HK-2 (cell line): ENCODE results near the gene NAA10.

Source experiments
- DNase-seq: peaks from one replicate; pipeline ENCODE4 v3.0.0-alpha.2; 2018; ENCODE audit not compliant: unreplicated experiment

Gene NAA10

DNA sequence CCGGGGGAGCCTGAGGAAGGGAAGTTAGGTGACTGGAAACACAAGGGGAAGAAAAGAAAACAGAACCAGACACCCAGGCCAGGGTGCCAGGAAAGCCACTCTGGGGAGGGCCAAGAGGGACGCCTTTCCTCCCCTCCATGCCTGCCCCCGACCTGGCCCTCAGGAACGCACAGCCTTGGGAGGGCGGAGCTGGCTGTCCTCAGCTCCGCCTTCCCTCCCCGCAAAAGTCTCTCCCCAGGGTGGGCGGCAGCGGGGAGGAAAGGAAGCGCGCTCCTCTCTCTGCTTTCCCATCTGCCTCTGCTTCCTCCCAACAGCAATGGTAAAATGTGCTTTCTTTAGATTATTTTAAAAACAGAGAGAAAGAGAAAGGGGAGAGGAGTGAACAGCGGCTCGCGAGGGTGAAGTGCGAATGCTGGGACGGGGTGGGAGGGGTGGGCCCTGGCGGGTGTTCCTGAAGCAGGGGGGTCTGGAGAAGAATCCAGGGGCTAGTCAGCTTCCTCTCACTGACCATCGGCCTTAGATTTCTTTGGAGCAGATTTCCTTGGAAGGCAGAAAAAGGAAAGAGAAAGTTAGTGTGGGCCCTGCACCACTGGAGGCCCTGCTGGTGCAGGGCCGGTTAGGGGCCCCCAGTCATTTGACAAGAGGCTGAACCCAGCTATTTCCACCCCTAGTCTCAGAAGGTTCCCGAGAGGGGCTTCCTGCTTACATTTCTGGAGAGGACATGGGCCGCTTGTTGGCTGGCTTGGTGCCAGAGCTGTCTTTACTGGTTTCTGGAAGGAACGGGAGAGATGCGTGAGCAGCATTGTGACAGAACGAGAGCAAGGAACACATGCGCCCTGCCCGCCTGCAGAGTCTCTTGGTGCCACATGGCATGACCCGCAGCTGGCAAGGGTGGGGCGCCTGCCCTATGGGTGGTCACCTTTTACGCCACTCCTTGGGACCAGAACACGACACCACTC is 14.3 kb upstream of the NAA10 start:
- DNase-seq: no peak

DNA sequence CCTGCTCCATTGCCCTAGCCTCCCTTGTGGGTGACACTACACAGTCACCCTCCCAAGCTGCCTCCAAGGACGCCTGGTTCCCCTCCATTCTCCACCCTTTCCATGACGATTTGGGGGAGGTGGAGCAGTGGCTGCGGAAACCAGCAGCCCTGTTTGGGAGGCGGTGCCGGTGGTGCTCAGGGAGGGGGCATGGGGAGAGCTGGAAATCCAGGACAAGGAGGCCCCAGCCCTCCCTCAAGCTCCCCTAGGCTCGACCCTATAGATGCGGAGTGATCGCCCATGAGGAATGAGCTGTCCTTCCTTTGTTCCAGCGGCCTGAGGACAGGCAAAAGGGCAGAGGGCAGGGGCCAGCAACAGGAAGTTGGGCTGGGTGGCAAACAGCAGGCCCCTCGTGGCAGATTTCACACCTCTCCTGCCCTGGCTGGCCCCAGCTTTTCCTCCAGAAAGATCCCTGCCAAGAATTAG is 13.2 kb upstream of the NAA10 start:
- DNase-seq: no peak

DNA sequence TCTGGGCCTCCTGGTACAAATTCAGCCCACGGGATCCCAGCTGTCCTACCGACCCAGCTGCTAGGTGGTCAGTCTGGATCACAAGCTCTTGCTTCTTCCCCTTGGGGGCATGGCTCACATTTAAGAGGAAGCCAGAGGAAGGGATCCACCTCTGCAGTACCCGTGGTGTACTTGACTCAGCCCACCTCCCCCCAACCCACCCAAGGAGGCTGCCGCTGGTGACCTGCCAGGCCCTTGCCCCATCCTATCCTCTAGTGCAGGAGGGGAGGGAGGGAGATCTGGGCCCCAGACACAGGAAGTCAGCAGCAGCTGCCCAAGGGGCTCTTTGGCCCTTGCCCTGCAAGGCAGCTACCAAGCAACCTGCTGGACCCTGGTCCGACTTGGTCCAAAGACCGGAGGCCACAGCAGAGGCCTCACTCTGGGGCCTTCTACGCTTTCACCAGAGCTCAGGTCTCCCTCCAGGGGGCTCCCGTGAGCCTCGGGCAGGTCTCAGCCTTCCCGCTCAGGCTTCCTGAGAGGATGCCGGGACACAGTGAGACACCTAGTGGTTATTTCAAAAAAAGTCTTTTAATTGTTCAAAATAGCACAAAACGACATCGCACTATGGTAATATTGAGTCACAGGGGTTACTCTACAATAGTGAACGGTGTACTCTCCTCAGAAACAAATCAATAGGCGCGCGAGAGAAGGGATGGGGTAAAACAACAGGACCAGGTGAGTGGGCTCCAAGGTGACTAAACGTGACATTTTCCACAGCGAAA is 12.4 kb upstream of the NAA10 start:
- DNase-seq: peak; percentile 77

DNA sequence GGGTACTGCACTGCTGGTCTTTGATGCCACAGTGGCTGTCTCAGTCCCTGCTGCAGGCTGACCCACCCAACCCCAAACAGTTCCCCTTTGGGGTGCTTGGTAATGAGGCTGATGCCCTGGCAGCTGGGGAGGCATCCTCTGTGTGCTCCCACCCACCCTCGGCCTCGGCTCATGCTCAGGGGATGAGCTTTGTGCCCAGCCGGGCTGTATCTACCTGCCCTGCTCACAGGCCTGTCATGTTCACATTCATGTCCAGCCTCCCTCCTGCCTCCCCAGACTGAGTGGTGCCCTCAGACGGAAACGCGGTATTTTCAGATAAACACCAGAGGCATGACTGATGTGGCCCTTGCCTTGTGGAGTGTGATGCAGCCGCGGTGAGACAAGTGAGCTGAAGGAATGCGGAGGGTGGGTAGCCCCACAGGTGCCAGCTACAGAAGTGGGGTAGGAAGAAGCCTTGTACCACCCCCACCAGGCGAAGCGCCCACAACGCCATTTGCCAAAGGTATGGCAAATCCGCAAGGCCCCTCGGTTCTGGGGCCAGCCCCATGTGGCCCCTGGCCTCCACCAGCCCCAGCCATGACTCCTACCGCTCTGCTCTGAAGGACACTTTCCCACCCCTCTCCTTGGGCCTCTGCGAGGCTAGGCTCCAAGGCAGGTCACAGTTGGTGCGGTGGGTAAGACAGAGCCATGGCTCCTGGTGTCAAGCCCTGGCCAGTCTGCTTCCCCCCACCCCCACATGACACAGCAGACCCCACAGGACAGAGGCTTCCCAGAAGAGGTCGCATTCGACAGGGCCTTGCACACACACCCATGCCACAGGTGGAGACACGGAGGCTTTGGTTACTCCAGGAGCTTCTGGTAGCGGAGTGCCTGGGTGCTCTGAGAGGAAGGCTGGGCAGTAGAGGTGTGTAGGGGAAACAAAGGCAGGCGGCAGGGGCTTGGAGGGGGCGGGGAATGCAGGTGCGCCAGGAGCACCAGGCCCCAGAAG is 11.4 kb upstream of the NAA10 start:
- no peak for DNase-seq

DNA sequence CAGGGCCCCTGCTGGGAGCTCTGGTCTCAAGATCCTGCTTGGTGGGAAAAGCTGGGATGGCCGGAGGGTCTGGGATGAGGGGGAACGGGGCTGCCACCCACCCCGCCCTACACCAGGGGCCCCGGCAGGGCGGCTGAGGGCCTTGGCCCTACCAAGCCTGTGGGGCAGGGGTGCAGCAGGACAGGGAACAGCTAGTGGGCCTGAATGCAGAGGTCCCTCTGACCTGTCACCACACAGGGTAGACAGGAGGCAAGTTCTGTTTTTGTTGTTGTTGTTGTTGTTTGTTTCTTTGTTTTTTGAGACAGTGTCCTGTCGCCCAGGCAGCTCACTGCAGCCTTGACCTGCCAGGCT is 9.9 kb upstream of the NAA10 start:
- no peak for DNase-seq

DNA sequence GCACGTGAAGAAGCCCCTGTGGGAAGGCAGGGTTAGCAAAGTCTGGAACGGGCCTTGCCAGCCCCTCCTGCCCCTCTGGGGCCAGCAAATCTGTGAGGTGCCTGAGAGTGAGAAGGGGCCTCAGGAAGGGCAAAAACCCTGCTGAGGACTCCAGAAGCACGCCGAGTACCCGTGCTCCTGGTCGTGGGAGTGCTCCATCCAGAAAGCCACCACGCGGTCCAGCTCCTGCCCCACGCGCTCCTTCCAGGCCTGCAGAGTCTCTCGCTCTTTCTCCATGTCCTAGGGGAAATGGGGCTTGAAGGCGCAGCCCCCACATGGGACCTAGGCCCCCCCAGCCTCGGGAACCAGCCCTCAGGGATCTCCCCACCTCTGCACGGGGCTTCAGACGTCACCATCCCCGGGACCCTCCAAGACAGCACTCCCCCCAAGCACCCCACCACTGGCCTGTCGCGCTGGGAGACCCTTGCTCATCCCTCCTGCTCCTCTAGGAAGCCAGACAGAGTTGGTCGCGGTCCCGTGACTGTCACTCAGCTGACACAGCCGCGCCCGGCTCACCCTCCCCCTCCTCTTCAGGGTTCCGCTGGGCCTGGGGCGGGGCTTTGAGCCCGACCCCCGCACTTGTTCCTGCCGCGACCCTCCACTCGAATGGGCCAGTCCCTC is 9.4 kb upstream of the NAA10 start, which contains the start of gene RENBP:
RENBP (minus strand) TSS at position 504 of the 660 bp plus-strand sequence; CDS start at position 471, 33 bp downstream.
- no peak for DNase-seq

DNA sequence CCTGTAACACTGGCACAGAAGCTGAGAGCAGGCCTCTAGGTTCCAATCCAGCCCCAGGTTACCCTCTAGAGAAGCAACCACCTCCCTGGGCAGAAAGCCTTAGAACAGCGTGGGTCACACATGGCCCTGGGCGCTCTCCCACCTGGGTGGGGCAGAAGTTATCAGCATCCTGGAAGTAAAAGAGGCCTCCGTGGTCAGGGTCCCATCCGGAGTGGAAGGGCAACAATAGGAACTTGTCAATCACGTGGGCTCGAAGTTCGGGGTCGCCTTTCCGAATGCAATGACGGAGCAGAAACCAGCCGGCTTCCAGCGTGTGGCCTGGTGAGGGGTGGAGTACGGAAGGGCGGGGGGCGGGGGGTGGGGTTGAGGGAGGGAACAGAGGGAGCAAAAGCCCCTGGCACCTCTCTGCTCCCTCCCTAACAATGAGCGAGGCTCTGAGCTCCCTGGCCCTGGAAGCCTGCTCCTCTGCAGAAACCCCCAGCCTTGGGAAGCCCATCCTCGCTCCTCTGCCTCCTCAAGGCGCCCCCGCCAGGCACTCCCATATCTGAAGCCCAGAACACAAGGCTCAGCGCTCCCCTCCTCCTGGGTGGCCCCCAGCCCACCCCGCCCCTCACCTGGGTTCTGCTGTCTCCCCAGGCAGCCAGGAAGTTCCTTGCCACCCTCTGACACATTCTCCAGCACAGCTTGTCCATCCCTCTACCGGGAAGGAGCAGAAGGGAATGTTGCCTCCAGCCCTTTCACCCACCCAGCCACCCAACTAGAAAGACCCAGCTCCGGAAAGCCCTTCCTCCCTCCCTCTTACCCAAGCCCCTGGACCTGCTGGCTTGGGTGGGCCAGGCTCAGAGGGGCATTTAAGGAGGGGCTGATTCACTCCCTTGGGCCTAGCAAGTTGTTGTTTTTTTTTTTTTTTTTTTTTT is 6.8 kb upstream of the NAA10 start:
- DNase-seq: no peak

DNA sequence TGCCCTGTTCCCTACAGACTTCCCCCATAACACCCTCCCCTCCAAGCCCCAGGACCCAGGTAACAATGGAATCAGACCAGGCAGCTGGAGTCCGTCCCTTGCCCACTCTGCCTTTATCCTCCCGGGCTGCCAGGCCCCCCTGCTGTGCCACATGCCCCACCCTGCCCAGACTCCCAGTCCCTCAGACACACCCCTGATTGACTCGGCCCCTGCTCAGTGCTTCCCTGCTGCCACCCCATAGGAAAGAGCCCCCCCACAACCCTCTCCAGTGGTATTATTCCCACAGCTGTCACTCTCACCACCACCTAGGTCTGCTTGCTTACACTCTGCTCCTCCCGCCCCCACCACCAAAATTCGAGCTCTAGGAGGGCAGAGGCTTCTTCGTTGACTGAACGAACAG is 4.7 kb upstream of the NAA10 start:
- no peak for DNase-seq

DNA sequence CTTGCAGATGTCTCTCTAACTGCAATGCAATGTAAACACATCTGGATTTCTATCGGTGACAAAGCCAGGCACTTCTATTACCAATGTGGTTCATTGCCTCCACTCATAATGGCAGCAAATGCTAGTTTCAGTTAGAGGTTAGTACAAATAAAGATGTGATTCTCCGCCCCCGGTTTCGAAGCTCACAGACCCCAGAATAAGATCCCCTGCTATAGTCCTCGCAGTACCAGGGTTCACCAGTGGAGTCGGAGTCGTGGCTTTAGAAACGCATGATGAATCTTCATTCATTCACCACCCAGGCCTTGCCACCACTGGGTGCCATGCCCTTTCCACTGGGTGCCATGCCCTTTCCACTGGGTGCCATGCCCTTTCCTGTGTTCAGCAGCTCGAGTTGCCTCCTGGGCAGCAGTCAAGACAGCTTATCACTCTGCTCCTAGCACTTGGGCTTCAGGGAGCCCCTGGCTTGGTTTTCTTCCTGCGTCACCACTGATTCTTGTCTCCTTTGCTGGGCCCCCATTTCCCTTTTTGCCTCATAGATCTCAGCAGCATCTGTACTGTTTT is 3.5 kb upstream of the NAA10 start:
- DNase-seq: no peak

DNA sequence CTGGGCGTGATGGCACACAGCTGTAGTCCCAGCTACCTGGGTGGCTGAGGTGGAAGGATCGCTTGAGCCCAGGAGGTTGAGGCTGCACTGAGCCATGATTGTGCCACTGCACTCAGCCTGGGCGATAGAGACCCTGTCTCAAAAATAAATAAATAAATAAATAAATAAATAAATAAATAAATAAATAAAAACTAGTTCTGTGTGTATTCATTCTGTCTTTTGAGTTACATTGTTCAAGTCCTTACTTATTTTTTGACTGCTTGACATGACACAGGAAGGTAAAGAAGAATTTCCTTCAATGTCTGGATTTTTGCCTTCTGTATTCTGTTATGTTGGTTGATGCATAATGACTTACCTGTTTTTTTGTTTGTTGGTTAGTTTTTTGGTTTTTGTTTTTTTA is 2.2 kb upstream of the NAA10 start:
- no peak for DNase-seq

DNA sequence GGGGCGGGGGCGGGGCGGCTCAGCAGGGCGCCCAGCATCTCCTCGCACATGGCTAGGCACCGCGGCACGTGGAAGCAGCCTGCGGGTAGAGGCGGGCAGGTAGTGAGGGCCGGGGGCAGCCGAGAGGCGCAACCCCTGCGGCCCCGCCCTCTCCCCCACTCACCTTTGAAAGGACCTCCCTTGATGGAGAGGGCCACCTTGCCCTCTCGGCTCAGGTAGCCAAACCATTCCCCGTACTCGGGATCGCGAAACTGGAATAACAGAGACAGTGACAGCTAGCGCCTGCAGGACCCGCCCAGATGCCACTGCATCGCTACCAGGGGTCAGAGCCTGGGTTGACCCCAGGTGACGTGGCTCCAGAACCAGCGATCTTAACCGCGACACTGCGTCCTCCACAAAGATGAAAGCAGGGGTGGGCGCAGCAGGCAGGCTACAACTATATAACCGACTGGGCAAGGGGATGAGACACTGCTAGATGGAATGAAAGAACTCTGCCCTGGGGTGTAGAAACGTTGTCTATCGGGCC is 552 bp upstream of the NAA10 start:
- no peak for DNase-seq

DNA sequence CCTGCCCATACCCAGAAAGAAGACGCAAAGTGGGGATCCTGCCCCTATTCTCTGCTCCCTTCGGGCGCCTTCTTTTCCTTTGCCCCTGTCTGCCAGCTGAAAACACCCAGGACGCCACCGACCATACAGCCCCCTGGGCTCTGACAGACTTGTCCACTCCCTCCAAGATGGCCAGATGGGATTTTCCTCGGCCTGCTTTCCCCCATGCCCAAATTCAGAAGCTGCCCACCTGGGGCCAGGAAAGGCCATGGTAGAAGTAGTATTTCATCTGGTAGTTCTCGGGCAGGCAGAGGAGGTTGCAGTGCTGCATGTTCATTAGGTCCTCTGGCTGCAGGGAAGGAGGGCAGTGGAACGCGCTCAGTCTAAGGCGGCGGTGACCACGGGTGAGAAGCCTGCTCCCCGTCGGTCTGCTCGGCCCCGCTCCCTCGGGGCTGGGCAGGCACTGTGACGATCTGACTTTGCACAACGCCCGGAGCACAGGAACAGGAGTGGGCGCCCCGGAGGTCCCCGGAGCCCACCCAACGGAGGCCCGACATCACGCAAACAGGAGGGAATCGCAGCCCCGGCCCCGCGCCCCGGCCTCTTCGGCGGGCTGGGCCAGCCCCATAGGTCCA is 582 bp downstream of the NAA10 start:
- DNase-seq: peak; percentile 18

DNA sequence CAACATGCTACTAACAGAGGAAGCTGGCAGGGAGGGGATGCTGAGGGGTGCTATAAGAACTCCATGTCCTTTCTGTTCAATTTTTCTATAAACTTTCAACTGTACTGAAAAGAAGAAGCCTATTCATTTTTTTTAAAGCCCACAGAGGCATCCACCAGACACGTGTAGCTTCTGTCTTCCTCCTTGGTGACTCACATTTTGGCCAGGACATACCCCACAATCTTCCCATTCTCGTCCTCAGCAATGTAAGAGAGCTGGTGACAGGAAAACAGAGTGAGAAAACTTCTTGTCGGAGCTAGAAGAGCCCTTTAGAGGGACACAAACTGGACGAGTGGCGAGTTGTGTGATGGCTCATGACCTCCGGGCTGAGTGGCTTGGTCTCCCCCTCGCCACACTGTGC is 1.1 kb downstream of the NAA10 start:
- no peak for DNase-seq

DNA sequence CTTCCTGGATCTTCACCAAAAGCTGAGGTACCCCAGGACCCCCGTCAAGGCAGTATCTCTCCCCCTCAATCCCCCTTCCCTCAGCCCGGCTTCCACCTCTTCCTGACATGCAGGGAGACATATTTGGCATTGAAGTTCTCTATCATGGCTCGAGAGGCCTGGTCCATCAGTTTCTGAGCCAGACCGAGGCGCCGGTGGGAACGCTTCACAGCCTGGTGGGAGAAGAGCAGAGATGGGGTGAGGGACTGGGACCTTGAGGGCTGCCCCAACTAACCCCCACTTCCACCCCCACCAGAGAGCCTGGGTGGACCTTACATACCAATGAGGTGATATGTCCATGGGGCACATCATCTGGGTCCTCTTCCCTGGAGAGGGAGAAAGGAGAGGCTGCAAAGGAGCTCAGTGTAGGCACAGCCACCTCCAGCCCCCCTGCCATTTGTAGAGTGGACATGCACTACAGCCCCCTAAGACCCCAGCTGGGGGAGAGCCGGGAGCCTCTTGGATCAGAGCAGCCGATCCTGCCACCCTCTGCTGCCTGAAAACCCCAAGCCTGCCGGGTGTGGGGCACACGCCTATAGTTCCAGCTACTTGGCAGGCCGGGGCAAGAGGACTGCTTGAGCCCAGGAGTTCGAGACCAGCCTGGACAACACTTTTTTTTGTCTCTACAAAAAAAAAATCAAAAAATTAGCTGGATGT is 2.5 kb downstream of the NAA10 start:
- DNase-seq: no peak

DNA sequence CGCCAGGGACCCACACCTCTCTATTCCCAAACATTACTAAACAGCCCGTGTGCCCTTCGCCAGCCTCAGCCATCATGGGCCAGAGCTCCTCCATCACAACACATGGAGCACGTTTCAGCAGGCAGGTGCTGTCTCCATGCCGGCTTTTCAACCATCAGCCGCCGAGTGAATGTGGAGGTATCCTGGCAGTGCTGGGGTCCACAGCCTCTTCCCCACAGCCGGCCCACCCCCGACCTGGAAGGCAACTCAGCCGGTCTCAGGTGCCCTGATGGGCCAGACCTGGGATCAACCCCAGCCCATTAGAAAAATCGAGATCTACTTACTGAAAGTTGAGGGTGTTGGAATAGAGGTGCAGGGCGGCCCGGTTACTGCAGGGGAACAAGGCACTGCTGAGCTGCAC is 3.1 kb downstream of the NAA10 start:
- DNase-seq: no peak

DNA sequence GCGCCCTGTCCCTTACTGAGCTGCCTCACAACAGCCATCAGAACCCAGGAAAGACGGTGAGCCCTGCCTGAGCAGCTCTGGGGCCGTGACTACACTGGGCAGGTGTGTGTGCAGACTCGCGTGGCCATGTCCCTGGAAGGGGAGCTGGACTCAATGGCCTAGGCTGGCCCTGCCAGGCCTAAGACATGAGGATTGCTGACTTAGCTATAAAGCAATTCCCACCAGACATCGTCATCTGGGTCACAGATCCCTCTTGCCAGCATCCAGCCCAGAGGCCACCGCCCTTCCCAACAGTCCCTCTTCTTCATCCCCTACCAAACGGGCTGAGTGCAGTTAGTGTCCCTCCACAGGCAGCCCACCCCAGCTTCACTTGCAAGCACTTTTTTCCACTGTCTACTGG is 3.7 kb downstream of the NAA10 start:
- no peak for DNase-seq

DNA sequence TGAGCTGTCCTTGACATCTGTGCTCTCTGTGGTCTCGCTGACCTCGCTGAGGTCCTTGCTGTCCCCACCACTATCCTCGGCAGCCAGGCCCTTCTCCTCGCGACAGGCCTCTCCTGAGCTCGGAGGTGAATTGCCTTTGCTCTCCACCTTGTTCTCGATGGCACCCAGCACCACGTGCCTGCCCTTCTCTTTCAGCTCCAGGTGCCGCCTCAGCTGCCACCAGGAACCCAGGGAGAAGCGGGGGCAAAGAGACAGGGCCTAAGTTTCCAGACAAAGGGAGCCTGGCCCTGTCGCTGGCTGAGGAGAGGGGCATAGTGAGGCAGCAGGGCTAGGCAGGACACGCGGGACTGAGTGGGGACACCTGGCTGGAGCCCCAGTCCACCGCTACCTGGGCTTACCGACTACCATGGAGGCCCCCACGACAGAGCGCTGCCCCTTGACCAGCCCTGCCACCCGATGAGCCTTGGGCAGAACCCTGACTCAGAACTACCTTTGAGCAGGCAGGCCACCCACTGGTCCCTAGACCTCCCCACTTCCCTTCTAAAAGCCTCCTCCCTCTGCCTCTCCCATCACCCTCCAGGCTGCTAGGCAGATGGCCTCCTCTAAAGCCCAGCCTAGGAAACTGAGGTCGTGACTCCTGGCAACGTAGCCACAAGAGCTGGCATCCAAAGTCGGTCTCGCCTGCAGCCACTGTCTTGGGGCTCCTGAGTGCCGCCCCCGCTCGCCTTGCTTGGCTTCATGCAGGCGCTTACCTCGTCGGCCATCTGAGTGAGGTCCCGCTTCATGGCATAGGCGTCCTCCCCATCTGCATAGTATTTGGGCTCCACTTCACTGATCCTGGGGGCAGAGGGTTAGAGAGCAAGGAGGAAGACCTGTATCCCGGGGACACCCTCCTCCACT is 4.6 kb downstream of the NAA10 start:
- DNase-seq: no peak
